GM23248 (cell line): ENCODE measurements around the gene DYNAP.

Source experiments
- EZH2 ChIP-seq: fragments of 200-600 bp; sonication (generic); IDR thresholded peaks from 2 replicates; pipeline ENCODE4 v1.6.1; 2018; ENCODE audit warnings: antibody characterized with exemption, mild to moderate bottlenecking; ENCODE audit not compliant: insufficient read depth, poor library complexity, severe bottlenecking
- EZH2phosphoT487 ChIP-seq: fragments of 200-600 bp; sonication (generic); IDR thresholded peaks from 2 replicates; pipeline ENCODE4 v1.6.1; 2018; ENCODE audit warnings: antibody characterized with exemption, moderate library complexity, mild to moderate bottlenecking, low read depth; ENCODE audit not compliant: insufficient read depth

- TF ChIP-seq EZH2 (no peak), EZH2phosphoT487 (no peak)
These were observed 10.8 kb upstream of the DYNAP start for GRCh38 chr18:54580202-54580729.
